PC-9 (cell line): ENCODE results near the gene CNKSR3. TPM values are rescaled to one million over a fixed set of nuclear protein-coding genes. Genes with fewer than 3 reads are reported as not detected.

Experiments
- Bru-seq: library from RNA; stranded (reverse); fragments of 400-500 nt; gene quantifications from one replicate; lab custom pipeline; 2021; lab: Mats Ljungman, UMichigan
- BruChase-seq, 2 experiments: library from RNA; stranded (reverse); fragments of 400-500 nt; gene quantifications; one replicate each; lab custom pipeline; 2021; lab: Mats Ljungman, UMichigan
- BruUV-seq: library from RNA; stranded (reverse); fragments of 400-500 nt; replicated peaks from 2 replicates; lab custom pipeline; 2021; lab: Mats Ljungman, UMichigan
- CTCF ChIA-PET: fragments of 300-600 bp; sonication (Branson Sonifier 250); formaldehyde crosslinking; loops from one replicate; lab custom pipeline; 2022; ENCODE audit warnings: antibody characterized with exemption; lab: Charles Lee
- POLR2A ChIA-PET: fragments of 300-600 bp; sonication (Branson Sonifier 250); formaldehyde crosslinking; loops from one replicate; lab custom pipeline; 2022; ENCODE audit warnings: antibody characterized with exemption; ENCODE audit not compliant: unreplicated experiment; lab: Charles Lee
- DNase-seq, 2 experiments: peaks; one replicate each; pipeline versions ENCODE4 v3.0.0 to v3.0.0-alpha.2; 2015 to 2022; ENCODE audit warnings: mixed read lengths in 1 of 2
- H2AFZ ChIP-seq: fragments of 200-600 bp; sonication (generic); 2 replicates; pipeline ENCODE4 v1.8.1; 2017; ENCODE audit warnings: antibody characterized with exemption
- H3F3A ChIP-seq: fragments of 200-600 bp; sonication (generic); 2 replicates; pipeline ENCODE4 v1.8.1; 2017; ENCODE audit warnings: antibody characterized with exemption, mild to moderate bottlenecking, low read depth; ENCODE audit not compliant: insufficient read depth
- H3K27ac ChIP-seq: fragments of 200-600 bp; sonication (generic); 2 replicates; pipeline ENCODE4 v1.6.1; 2016; ENCODE audit warnings: mixed run types
- H3K27me3 ChIP-seq: fragments of 200-600 bp; sonication (generic); 2 replicates; pipeline ENCODE4 v1.6.1; 2016; ENCODE audit warnings: low read depth, mixed run types; ENCODE audit not compliant: insufficient read depth
- H3K36me3 ChIP-seq: fragments of 200-600 bp; sonication (generic); 2 replicates; pipeline ENCODE4 v1.6.1; 2016; ENCODE audit warnings: low read depth, mixed run types
- H3K4me1 ChIP-seq: fragments of 200-600 bp; sonication (generic); replicated peaks from 2 replicates; pipeline ENCODE4 v1.6.1; 2016; ENCODE audit warnings: mixed run types; ENCODE audit not compliant: insufficient read depth
- H3K4me2 ChIP-seq: fragments of 200-600 bp; sonication (generic); 2 replicates; pipeline ENCODE4 v1.6.1; 2017; ENCODE audit warnings: mixed run types
- H3K4me3 ChIP-seq: fragments of 200-600 bp; sonication (generic); 2 replicates; pipeline ENCODE4 v1.6.1; 2016; ENCODE audit warnings: mixed run types
- H3K79me2 ChIP-seq: fragments of 200-600 bp; sonication (generic); 2 replicates; pipeline ENCODE4 v1.6.1; 2017; ENCODE audit warnings: low read depth, mixed run types
- H3K9me2 ChIP-seq: fragments of 200-600 bp; sonication (generic); 2 replicates; pipeline ENCODE4 v1.8.1; 2017; ENCODE audit warnings: mild to moderate bottlenecking; ENCODE audit not compliant: insufficient read depth
- H3K9me3 ChIP-seq: fragments of 200-600 bp; sonication (generic); 2 replicates; pipeline ENCODE4 v1.8.1; 2016; ENCODE audit warnings: low read depth; ENCODE audit not compliant: insufficient read depth
- H4K20me1 ChIP-seq: fragments of 200-600 bp; sonication (generic); 2 replicates; pipeline ENCODE4 v1.8.1; 2017; ENCODE audit not compliant: insufficient read depth
- CTCF ChIP-seq: fragments of 200-600 bp; sonication (generic); conservative IDR thresholded peaks from 2 replicates; pipeline ENCODE4 v1.6.1; 2017; ENCODE audit warnings: mixed run types, antibody characterized with exemption, mild to moderate bottlenecking, moderate library complexity
- EZH2 ChIP-seq: fragments of 200-600 bp; sonication (generic); IDR thresholded peaks from 2 replicates; pipeline ENCODE4 v1.8.0; 2017; ENCODE audit warnings: antibody characterized with exemption, low read depth
- intact Hi-C: fragments of 100-400 bp; cut with micrococcal nuclease; formaldehyde crosslinking; loops from one replicate; pipeline ENCODE4 v1.10.0; 2022; ENCODE audit not compliant: unreplicated experiment
- long read RNA-seq: library from polyadenylated mRNA; stranded (forward); transcript quantifications from one replicate; pipeline ENCODE4 v2.0.0, GENCODE V29; 2022
- total RNA-seq: library from RNA; stranded (reverse); gene quantifications from 2 replicates; pipeline ENCODE4 v1.2.3, GENCODE V29; 2021

The CNKSR3 gene
- total RNA-seq (3.4 and 4.7 TPM in 2 replicates), Bru-seq, nascent RNA (percentile 49 among the genes with signal in this experiment), BruChase-seq, experiment 1, labeled RNA remaining after a 2-hour chase (percentile 47 among the genes with signal in this experiment), BruChase-seq, experiment 2, labeled RNA remaining after a 6-hour chase (percentile 43 among the genes with signal in this experiment)
- long read RNA-seq, full-length matches to known transcripts = 6 of 8 reads
- long read RNA-seq, partial matches to known transcripts = 2 of 8 reads
- long read RNA-seq, other reads (novel, unspliced or antisense) = 0 of 8 reads

- H3K79me2 ChIP-seq = no peaks in the 10 kb centered on the region
- no peaks in the 10 kb centered on the region for H3K27me3 ChIP-seq
- peak within 1 kb of the TSS; percentile 97 for H2AFZ ChIP-seq
- no peaks in the 10 kb centered on the region for H3K9me2 ChIP-seq
- CTCF ChIA-PET = interaction anchor here (0.7 to 1.4 kb wide), 2 partner anchors 90 to 165 kb away, joined by 3 to 6 read pairs; no protein-coding TSS in a partner anchor
- peaks cover 23% of the 10 kb centered on the region for H3K4me1 ChIP-seq
- peaks cover 15% of the 10 kb centered on the region; the same call in 1 of the 2 replicates for H3F3A ChIP-seq
- peak within 1 kb of the TSS; percentile 94 for H3K4me3 ChIP-seq
- intact Hi-C loops = loop anchor here (1.0 to 10.0 kb wide), 3 partner anchors 126 to 354 kb away; no protein-coding TSS in a partner anchor
- H3K36me3 ChIP-seq = no peaks in the 10 kb centered on the region
- H3K27ac ChIP-seq = peak within 1 kb of the TSS; percentile 66
- peak; percentile 71 to 80 for DNase-seq
- H3K4me2 ChIP-seq = peak within 1 kb of the TSS; percentile 98
- H3K9me3 ChIP-seq = no peaks in the 10 kb centered on the region
- no TSS peak for BruUV-seq
- POLR2A ChIA-PET = interaction anchor here (0.6 to 0.7 kb wide), 4 partner anchors 45 to 591 kb away, joined by 3 to 6 read pairs (median 5); no protein-coding TSS in a partner anchor
- no peak for TF ChIP-seq CTCF
- TF ChIP-seq EZH2 = no peak
- no peaks in the 10 kb centered on the region for H4K20me1 ChIP-seq
Observed at GRCh38 chr6:154510144-154510905, at the start of gene CNKSR3. Gene CNKSR3, minus strand, starts transcription at chr6:154510685. Its CDS starts 571 bp downstream, at chr6:154510114.

- POLR2A ChIA-PET = no interaction called here
Observed at GRCh38 chr6:154558984-154559383, 48.5 kb upstream of the CNKSR3 start.

More at GRCh38 chr6:154558984-154559383, 48.5 kb upstream of the CNKSR3 start:
- H3K4me3 ChIP-seq = no peak overlapping the region
- no TSS peak for BruUV-seq
- CTCF ChIA-PET = no interaction called here
- H3K27me3 ChIP-seq = no peaks in the 10 kb centered on the region
- no peak for DNase-seq
- TF ChIP-seq CTCF (no peak), EZH2 (no peak)
- H3K79me2 ChIP-seq = no peaks in the 10 kb centered on the region
- no peak overlapping the region for H2AFZ ChIP-seq
- intact Hi-C loops = no loop called here
- peaks cover 22% of the 10 kb centered on the region for H3K4me1 ChIP-seq
- no peaks in the 10 kb centered on the region for H3K9me3 ChIP-seq
- no peak overlapping the region for H3K4me2 ChIP-seq
- H3K27ac ChIP-seq = no peak overlapping the region
- no peaks in the 10 kb centered on the region for H3K36me3 ChIP-seq
- peaks cover 7% of the 10 kb centered on the region; the same call in 1 of the 2 replicates for H3F3A ChIP-seq
- H3K9me2 ChIP-seq = no peaks in the 10 kb centered on the region
- no peaks in the 10 kb centered on the region for H4K20me1 ChIP-seq
